ENCODE measurements around the gene HAND1.
"Not testable (repeated sequence)": the region's sequence is repeated elsewhere in the genome, so short reads cannot be mapped to it uniquely, and the experiment has no call there.

The HAND1 gene

DNA sequence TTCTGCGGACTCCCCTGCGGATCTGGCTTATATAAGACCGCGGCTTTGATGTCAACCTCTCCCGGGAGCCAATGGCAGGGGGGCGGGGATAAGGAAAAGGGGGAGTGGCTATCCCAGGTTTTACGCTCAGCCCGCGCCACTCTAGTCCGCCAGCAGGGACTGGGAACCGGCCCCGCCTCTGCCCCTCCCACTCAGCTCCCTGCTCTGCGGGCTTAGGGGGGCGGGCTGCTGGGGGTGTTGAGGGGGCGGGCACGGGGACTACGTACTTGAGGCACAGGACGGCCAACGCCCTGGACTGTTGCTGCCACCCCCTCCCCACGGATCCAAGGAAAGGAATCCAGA lies at the start of gene HAND1:
TSS of gene HAND1 (minus strand) at position 4 of the 342 bp plus-strand sequence. CDS start 219 bp downstream, outside the sequence.
- DNase-seq: peak; percentile 65

- DNase-seq: no peak
Measured at GRCh38 chr5:154526231-154527226, 48.5 kb upstream of the HAND1 start.

DNA sequence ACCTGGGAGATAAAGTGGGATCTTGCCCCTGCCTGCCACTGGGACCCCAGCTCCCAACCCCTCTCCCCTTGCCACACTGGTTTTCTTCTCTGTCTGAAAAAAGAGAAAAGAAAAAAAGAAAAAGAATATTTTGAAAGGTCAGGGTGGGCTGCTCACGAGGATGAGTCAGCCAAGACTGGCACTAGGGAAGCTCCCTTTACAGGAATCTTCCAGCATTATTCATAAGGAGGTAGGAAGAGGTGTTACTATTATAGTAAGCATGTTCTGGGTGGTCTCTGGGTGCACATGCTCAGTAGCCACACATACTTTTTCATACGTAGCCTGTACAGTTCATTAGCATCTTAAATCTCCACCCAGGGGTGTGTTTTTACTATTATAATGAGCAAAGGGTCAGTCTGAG lies 46.8 kb upstream of the HAND1 start:
- no peak for DNase-seq

DNA sequence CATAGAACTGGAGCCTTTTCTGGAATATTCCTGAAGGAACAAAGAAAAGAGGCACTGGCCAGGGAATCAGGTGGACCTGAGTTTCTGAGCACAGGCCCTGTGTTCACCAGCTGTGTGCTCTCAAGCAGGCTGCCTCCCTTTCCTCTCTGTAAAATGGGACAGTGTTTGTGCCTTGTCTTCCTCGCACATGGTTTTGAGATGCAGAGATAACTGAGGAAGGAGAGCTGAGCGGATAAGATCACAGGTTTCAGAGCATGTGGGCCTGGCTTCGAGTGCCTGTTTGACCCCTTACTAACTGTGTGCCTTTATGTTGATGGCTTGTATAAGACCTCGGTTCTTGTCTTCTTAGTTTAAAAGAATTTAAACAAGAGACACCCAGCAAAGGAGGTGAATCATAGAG lies 46.2 kb upstream of the HAND1 start:
- no peak for DNase-seq

- no peak for DNase-seq
Measured at GRCh38 chr5:154523709-154524108, 45.7 kb upstream of the HAND1 start.

- DNase-seq: peak; percentile 45
Measured at GRCh38 chr5:154523104-154523503, 45.1 kb upstream of the HAND1 start.

GRCh38 chr5:154522284-154522683 lies 44.3 kb upstream of the HAND1 start:
- DNase-seq: no peak

GRCh38 chr5:154521756-154522155 lies 43.7 kb upstream of the HAND1 start:
- DNase-seq: no peak

- DNase-seq: peak; percentile 12
Measured at GRCh38 chr5:154520861-154521453, 42.9 kb upstream of the HAND1 start.

- DNase-seq: no peak
Measured at GRCh38 chr5:154519359-154519758, 41.3 kb upstream of the HAND1 start.

DNA sequence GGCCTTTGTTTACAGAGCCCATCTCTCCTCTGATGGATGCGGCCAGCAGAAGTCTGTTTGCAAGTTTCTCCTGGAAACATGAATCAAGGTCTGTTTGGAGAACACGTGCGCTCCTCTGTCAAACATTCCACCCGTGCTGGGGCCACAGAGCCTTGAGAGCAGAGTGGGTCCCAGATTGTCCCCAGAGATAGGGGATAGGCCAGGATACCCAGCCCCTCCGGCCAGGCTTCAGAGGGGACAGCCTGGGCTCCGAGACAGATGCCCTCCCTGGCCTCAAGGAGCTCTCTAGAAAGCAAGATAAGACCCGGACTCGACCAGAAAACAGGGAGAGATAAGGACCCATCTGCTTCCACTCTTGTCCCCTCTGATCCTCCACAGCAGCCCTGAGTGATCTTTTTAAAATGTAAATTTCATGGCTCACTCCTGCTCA lies 40.4 kb upstream of the HAND1 start:
- no peak for DNase-seq

- DNase-seq: no peak
Measured at GRCh38 chr5:154517810-154518437, 39.9 kb upstream of the HAND1 start.

DNA sequence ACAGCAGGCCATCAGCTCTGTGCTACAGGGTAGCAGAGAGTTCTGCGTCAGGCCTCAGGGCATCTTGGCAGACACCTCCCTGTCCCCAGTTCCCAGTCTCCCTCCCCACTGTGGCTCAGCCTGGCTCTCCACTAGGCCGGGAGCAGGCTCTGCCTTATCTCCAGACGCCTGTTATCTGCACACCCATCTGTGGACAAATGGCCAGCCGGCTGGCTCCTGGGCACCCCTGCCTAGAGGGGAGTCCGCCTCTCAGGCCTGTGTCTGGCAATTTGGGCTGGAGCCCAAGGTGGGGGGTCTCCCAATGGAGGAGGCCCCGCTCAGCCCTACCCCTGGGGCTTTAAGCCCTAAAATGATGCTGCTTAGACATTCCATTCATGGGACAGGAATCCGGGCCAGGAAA lies 39.2 kb upstream of the HAND1 start:
- no peak for DNase-seq

- no peak for DNase-seq
Measured at GRCh38 chr5:154516475-154516874, 38.4 kb upstream of the HAND1 start.

- DNase-seq: not testable (repeated sequence)
Measured at GRCh38 chr5:154515488-154515887, 37.5 kb upstream of the HAND1 start.

- DNase-seq: no peak
Measured at GRCh38 chr5:154514331-154514730, 36.3 kb upstream of the HAND1 start.

GRCh38 chr5:154513669-154514084 lies 35.6 kb upstream of the HAND1 start:
- no peak for DNase-seq

DNA sequence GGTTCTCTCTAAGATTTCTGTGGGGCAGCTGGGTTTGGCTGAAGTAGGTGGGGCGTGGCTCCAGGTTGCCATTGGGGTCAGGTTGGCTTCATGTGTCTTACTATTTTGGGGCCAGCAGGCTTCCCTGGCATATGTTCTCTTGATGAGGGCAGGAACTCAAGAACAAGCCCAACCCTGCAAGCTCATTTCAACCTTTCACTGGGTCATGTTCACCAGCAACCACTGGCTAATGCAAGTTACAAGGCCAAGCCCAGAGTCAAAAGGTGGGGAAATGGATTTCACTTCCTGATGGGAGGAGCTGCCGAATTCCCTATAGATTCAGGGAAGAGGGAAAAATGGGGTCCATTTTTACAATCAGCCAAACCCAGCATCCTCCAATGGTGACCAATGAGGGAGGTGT lies 34.0 kb upstream of the HAND1 start:
- no peak for DNase-seq

DNA sequence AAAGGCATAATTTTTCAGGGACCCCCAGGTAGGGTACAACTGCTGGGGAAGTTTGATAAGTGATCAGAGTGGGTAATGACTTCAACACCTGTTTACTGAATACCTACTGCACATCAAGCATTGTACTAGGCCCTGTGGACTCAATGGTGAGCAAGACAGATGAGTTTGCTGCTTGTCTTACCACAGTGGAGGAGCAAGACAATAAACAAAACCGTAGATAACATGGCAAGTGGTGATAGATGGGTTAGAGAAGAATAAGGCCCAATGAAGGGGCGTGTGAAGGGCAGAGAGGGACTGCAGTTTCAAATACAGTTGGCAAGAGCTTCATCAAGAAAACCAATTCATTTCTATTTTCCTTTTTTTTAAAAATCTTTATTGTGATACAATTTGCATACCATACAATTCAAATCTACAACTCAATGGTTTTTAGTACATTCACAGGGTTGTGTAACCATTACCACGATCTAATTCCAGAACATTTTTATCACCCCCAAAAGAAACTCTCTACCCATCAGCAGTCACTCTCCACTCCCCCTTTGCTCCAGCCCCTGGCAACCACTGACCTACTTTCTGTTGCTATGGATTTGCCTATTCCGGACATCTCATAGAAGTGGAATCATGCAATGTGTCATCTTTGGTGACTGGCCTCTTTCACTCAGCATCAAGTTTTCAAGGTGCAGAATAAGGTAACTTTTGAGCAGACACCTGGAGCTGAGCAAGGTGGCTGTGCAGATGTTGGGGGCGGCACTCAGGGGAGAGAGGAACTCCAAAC lies 31.9 kb upstream of the HAND1 start:
- DNase-seq: no peak

DNA sequence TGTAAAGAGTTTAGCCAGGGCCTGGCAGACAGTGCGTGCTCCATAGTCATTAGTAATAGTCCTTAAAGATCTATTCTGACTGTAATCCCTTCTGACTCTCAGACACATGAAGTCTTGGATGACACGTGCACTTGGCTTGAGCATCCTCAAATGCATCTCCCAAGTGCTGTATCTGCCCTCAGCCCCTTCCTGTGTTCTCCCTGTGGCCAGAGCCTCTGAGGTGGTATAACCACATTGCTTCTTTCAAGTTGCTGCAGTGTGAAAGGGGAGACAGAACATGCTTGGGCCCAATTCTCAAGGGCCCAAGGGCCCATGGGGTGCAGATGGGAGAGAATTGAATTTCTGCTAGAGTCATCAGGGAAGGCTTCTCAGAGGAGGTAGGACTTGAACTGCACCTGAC lies 30.1 kb upstream of the HAND1 start:
- DNase-seq: no peak

GRCh38 chr5:154506716-154507080 lies 28.7 kb upstream of the HAND1 start:
- DNase-seq: no peak

DNA sequence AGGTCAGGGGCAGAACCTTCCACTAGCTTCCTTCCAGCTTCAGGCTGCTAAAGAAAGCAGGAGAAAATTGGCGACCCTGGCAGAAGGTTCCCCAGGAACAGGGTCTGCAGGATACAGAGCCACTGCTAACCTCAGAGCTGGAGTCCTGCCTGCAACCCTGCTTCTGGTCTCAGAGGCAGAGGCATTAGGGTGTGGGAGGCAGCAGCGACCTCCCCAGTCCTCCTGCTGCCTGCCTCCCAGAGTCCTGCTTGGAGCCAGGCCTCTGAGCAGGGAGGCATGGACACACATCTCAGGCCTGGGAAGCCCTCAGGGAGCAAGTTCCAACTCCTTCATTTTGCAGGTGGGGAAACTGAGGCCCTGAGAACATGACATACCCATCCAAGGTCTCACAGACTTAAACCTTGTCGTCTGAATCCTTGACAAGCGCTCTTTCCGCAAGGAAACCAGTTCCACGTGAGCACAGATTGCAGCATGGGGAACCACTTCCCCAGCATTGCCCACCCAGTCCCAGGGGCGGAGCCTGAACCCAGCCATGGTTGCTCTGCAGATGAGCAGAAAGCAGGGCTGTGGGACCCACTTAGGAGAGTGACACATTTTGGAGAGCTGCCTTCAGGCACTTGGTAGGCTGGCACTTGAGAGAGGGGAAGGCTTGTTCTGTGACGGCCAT lies 28.2 kb upstream of the HAND1 start:
- DNase-seq: no peak

DNA sequence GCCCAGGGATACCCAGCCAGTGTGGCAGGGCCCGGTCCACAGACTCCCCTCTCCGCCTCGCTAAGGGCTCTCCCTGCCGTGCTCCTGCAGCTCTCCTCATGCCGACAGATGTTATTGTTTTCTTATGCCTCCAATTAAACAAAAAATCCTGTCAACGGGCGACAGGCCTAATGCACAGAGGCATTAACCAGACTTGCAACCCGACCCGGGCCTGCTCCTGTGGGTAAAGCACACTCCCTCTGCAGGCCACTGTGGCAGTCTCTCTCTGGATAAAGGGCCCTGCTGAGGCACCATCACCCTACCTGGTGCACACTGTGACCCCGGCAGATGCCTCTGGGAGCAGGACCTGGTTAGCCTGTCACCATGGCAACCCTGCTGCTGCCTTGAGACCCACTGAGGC lies 27.5 kb upstream of the HAND1 start:
- DNase-seq: peak; percentile 86

All from NCI-H1694 treated with DMSO at 0.1 percent for 48 hours (cell line).